Activated CD8-positive, alpha-beta memory T cell treated with anti-CD3 and anti-CD28 coated beads, Interleukin-2, amount 50 U/mL, for 1 hour (primary cell): ENCODE measurements around the gene ZNF273.
A peak's percentile ranks its signal among the peaks of the same experiment; 100 is the strongest.

Experiments used
- DNase-seq: peaks from one replicate; pipeline ENCODE4 v3.0.0-alpha.2; 2020; ENCODE audit errors: extremely low read depth

The ZNF273 gene

GRCh38 chr7:64876792-64877713, 26.0 kb upstream of the ZNF273 start:
- peak; percentile 13 for DNase-seq

GRCh38 chr7:64877714-64878610, 25.1 kb upstream of the ZNF273 start:
- no peak for DNase-seq

GRCh38 chr7:64878684-64879083, 24.4 kb upstream of the ZNF273 start:
- no peak for DNase-seq

GRCh38 chr7:64879086-64879730, 23.9 kb upstream of the ZNF273 start:
- DNase-seq = no peak

GRCh38 chr7:64879800-64880199, 23.3 kb upstream of the ZNF273 start:
- no peak for DNase-seq

GRCh38 chr7:64880322-64881297, 22.5 kb upstream of the ZNF273 start:
- no peak for DNase-seq

GRCh38 chr7:64881461-64882287, 21.4 kb upstream of the ZNF273 start:
- DNase-seq = no peak

- DNase-seq = no peak
Measured at GRCh38 chr7:64882341-64883112, 20.5 kb upstream of the ZNF273 start.

- no peak for DNase-seq
Measured at GRCh38 chr7:64883113-64883905, 19.8 kb upstream of the ZNF273 start.

- DNase-seq = no peak
Measured at GRCh38 chr7:64884085-64884912, 18.8 kb upstream of the ZNF273 start.

- no peak for DNase-seq
Measured at GRCh38 chr7:64884913-64885370, 18.1 kb upstream of the ZNF273 start.

- no peak for DNase-seq
Measured at GRCh38 chr7:64885520-64886240, 17.4 kb upstream of the ZNF273 start.

GRCh38 chr7:64886956-64887545, 16.0 kb upstream of the ZNF273 start:
- no peak for DNase-seq

GRCh38 chr7:64887756-64888508, 15.1 kb upstream of the ZNF273 start:
- DNase-seq = peak; percentile 19

- no peak for DNase-seq
Measured at GRCh38 chr7:64888561-64888900, 14.5 kb upstream of the ZNF273 start.
